ENCODE results near the gene LAP3.
A peak's percentile ranks its signal among the peaks of the same experiment; 100 is the strongest.
"Not testable (repeated sequence)": the region's sequence is repeated elsewhere in the genome, so short reads cannot be mapped to it uniquely, and the experiment has no call there.

LAP3 gene

DNA sequence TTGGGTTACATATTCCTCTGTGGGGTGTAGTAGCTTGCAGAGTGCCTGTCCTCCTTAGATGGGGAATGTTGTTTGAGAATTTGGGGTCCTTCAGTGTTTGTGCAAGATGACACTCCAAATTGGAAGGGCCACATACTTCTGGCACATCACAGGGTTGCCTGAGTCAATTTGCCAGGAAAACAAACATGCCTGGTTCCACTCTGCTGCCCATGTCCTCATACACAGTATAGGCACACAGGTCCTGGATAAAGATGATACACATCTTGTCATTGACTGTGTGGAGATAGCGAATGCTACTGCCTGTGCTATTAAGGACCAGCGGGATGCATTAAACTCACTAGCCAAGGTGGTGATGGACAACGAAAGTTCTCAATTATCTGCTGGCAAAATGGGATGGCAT is 11.2 kb upstream of the LAP3 start:
- DNase-seq: no peak

DNA sequence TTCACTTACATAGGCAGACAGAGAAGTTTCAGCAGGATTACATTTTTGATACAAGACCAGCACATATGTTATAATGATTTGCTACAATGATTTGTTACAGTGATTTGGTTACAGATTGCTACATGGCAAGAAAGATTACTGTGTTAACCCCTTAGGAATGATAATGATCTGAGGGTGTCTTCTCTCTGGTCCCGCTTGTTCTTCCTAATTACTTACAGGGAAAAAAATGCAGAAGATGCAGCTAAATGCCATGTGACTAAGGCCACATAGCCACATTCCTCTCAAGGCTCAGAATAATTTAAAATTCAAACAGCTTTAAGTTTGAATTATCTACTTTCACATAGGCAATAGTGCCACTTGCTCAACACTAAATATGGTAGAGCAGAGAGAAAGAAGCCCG is 9.7 kb upstream of the LAP3 start:
- DNase-seq: peak; percentile 83

DNA sequence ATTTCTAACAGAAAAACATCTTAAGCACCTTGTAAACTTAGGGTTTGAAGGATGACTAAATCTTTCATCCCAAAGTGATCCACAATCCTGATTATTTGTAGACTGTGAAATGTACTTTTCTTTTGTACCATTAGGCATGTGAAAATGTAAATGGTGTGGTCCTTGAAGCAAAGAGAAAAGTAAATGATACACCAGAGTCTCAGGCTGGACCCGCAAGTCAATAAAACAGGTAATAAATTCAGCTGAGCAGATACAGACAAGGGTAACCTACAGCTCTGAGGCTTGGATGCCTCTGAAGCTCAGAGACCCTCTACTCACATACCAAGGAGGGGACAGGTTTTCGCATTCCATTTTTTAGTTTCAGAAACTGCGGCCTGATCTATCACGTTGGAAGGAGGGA is 2.8 kb upstream of the LAP3 start:
- DNase-seq: no peak

DNA sequence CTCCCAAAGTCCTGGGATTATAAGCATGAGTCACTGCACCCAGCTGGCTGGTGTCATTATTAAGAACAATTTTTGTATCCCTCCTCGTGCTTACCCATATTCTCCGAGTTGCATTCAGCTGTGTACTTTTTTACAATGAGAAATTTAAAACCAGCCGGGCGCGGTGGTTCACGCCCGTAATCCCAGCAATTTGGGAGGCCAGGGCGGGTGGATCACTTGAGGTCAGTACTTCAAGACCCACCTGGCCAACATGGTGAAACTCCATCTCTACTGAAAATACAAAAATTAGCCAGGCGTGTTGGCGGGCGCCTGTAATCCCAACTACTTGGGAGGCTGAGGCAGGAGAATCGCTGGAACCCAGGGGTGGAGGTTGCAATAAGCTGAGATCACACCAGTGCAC is 1.8 kb upstream of the LAP3 start:
- not testable (repeated sequence) for DNase-seq

DNA sequence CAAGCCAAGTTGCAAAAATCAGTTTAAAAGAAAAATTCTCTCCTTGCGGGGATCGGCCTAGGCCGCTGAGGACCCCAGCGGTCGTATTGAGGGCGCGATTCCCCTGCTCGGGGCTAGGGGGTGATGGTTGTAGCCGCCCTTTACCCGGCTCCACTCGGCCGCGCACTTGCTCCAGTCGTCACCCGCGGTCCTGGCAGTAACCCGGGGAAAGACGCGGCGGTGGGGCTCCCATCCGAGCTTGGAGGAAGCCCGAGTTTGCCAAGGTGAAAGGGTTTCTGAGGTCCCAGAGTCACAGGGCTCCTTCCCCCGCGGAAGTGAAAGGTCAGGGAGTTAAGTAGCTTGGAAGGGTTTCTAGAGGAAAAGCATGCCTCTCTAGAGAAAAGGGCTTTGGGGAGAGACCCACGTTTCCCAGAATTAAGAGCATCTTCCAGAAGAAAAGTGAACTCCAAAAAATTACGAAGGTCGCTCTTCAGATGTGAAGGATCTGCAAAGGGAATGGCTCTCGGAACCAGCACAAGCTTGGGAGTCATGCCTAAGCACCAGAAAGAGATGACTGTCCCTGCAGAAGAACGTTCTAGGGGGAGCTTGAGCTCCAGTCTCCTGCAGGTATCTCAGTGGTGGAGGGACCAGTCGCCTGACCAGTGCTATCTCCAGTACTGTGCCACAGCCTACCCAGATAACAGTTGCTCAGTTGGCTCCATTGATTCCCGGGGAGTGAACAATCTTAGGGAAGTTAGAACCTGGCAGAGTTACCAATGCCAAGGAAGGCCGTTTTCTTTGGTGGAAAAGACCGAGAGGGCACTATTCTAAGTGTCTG is 875 bp downstream of the LAP3 start:
- DNase-seq: peak; percentile 3

DNA sequence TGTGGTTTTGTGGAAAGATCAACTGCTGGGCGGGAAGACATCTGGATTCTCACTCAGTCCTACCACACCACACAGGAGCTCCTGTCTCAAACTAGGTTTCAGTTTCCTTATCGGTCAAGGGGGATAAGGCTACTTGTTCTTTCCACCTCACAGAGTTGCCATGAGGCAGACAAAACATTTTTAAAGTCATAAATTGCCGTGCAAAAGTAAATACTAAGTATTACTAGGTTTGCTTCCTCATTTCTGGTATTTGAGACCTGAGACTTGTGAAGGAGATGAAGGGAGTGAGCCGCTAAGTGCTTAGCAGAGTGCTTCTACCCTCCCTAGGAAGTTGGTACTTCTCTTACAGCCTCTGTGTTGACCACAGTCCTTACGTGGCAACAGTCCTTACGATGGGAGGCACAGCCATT is 1.5 kb downstream of the LAP3 start:
- DNase-seq: no peak

DNA sequence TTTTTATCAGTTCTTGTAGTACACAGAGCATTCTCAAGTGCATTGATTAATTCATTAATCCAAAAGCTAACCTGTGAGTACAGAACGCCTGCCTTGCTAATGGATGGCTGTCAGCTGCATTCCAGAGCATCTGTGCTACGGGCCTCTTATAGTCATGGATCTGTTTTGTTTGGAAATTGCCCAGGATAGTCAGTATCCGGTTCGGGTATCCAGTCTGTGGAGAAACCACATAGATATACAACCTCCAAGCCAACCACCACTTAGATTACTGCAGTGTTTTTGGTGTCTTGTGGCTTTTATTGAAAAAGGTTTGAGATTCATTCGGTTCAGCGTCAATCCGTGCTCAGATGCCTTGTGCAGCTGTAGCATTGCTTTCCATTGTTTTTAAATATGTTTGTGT is 4.0 kb downstream of the LAP3 start:
- no peak for DNase-seq

DNA sequence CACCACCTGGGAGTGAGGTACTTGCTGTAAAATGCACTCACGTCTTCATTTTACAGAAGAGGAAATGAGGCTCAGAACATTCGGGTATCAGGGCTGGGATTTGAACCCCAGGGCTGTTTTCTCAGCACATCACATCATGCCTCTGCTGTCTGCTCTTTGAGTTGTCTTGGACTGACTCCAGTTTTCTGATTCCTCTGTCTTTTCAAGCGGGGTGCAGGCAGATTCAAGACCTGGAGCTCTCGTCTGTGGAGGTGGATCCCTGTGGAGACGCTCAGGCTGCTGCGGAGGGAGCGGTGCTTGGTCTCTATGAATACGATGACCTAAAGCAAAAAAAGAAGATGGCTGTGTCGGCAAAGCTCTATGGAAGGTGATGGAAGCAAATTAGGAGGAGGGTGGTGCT is 6.3 kb downstream of the LAP3 start:
- no peak for DNase-seq

DNA sequence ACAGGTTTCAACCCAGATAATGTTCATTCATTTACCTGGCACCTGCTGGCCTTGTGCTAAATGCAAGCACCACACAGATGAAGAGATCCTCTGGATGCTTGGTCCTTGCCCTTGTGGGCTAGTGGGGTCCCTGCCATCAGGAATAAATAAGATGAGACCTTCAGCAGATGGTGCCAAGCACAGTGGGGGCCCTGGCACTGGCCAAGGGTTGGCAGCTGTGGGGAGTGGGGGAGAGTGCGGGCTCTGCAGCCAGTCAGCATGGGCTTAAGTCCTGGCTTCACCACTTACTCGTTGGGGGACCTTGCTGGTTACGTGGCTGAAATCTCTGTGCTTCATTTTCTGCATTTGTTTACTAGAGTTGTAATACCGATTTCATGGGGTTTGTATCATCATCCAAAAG is 6.9 kb downstream of the LAP3 start:
- no peak for DNase-seq

DNA sequence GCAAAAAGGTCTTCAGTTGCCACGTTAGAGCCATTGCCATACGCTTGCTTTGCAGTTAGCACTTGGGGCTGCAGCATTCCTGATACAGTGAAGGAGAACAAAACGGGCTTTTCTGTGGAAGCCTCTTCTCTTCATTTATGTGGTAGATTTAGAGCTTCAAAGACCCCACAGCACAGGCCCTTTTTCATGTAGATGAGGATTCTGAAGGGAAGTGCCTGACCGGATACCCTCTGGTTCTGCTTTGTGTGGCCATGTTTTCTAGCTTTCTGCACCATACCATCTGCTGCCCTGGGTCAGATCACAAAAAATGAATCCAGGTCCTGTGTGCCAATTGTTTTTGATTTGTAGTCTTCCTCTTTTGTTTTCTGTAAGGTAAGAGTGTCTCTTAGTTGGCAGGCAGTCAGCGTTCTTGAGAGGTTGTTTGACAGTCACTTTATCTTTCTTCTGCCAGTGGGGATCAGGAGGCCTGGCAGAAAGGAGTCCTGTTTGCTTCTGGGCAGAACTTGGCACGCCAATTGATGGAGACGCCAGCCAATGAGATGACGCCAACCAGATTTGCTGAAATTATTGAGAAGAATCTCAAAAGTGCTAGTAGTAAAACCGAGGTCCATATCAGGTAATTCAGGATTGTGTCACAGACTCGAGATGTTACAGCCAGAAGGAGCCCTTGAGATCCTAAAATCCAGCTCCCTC is 7.7 kb downstream of the LAP3 start:
- DNase-seq: no peak

DNA sequence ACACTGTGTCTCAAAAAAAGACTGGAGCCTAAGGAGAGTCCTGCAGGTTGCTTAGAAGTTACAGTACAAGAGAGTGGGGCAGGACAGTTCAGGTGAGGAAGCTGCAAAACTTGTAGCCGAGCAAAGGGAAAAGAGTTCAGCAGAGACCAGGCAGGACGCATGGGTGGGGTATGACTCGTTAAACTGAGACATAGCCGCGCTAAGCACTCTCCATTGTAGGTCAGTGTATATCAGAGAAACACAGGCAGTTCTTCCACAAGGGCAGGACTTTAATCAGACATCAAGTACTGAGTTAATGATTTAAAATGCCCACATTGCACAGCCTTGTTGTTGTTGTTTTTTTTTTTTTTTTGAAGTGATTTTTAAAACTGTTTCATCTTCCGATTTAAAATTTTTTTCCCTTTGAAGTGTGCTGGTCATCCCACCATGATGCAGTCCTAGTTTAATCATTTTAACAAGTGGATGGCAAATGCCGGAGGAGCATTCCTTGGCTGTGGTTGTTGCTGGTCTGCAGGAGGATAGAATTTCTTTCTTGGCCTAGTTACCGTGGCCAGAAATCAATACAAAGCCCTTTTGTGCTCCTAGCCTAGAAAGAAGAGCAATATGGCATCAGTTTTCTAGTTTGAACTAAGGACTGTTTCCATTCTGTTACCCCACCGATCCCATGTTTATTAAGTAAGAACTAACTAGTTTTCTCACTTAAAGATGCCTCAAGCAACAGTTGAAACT is 10.3 kb downstream of the LAP3 start:
- no peak for DNase-seq

DNA sequence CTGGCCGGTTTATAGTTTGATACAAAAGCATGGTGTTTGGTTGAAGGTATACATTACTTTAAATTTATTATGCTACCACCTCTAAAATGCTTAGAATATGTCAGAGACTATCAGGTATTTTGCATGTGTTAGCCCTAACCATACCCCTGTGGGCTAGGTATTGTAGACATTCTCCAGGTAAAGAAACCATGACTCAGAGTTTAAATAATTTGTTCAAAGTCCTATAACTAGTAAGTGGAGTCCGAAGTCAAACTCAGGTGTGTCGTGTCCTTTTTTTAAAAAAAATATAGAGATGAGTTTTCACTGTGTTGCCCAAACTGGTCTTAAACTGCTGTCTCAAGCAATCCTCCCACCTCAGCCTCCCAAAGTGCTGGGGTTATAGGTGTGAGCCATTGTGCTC is 12.4 kb downstream of the LAP3 start:
- DNase-seq: no peak

DNA sequence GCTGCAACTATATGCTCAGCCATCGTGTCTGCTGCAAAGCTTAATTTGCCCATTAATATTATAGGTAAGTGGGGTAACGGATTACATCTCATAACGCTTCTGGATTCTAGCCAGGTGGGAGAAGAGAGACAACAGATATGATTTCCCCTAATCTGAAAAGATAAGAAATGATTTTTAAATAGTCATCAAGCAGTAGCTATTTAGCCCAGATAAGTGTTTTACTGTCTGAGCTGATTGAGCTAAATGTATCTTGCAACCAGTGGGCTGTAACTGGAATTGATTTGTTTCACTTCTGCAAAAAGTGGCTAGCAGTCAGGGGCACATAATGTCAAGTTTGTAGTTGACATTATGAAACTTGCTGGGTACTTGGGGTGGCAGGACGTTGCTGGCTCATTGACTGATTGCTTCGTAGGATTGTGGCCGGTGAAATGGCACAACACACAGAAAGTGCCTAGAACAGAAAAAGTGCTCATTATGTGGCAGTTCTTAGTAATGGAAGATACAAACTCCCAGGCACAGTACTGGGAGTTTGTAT is 18.5 kb downstream of the LAP3 start:
- no peak for DNase-seq

DNA sequence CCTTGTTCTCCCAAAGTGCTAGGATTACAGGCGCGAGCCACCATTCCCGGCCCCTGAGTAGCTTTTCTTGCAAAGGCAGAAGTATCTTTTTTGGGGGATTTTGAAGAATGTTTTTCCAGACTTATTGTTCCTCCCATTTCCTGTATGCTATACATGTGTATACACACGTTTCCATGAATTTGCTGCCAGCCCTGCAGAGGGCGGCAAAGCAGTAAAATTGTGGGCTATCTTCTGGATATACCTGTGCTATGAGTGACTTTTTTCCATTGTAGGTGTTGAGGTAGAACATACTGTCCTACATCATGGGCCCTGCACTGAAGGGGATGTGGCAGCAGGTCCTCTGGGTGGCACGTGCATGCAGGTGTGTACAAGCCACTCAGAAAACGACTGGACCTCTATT is 20.5 kb downstream of the LAP3 start:
- DNase-seq: no peak

DNA sequence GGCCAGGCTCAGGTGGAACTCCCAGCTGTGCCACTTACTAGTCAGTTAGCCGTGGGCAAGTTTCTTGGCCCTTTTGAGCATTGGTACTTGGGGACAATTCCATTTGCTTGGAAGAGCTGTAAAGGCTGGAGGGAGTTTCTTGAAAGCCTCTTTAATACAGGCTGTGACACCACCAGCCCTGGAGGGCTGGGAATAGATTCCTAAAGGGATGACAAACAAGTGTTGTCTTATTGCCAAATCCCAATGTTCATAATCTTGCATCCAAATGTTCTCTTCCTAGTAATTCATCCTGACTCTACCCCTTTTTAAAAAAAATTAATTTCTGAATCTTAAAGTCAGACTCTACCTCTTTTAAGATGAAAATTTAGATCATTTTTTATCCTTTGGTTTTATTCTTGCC is 22.8 kb downstream of the LAP3 start:
- DNase-seq: no peak

DNA sequence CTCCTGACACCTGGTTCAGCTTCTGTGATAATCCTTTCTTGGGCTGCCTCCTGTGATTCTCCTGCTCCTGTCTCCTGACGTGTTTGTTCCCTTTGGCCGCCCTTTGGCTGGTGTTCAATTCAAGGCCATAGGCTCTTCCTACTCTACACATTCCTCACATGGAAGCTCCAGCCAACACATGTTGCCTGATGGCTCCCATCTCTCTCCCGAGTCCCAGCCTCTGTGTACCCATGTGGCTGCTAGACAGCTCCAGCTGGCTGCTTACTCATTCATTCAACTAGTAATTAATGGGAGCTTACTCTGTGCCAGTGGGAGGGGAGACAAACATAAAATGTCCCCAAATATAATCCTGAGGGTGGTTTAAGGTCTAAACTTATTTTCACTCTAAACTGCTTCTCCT is 28.2 kb downstream of the LAP3 start:
- no peak for DNase-seq

DNA sequence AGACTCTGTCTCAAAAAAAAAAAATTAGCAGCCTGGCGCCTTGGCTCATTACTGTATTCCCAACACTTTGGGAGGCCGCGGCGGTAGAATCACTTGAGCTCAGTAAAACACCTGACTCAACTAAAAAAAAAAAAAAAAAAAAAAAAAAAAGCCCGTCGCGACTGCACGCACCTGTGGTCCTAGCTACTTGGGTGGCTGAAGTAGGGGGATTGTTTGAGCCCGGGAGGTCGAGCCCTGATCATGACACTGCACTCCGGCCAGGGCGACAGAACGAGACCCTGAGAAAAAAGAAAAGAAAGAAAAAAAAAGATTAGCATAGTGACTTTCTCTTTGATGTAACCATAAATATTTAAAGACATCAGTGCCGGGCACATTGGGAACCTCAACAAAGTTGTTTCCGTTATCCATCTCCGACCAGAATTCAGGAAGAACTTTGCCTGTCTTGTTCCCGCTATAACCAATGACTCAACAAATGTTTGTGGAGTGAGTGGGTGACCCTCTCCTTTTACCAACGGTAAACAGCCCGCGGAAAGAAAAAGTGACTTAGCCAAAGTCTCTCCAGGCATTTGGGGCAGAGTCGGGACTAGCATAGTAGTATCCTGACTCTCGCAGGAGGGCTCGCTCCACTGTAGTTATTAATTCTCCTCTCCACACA is 36.9 kb downstream of the LAP3 start:
- peak; percentile 76 for DNase-seq

DNA sequence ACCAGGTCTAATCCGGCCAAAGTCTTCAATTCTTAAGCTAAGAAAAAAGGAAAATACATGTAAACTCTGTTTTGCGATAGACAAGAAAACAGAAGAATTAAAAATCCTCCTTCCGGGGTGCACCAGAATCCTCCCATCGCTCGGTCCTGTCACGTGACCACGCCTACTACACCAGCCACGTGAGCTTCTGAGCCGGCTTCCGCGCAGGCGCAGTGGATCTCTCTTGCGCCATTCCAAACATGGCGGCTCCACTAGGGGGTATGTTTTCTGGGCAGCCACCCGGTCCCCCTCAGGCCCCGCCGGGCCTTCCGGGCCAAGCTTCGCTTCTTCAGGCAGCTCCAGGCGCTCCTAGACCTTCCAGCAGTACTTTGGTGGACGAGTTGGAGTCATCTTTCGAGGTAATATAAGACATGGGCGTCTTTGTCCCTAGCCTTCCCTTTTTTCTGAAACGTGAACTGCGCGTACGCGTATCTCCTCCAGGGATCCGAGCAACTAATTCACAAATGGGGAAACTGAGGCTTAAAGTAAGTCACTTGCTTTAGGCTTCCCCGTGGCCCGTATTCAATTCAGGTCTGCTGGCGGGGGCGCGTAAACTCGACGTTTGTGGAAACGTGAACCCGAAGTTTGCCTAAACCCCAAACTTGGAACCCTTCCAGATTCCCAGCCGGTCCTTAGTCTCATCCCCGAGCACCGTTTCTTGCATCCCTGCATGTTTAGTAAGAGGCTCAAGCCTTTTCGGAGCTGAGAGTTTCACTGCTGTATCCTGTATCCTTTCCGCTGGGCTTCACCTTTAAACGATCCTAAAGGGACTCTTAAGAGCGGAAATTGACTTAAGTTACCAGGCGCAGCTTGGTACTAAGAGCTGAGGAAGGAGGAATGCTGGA is 37.7 kb downstream of the LAP3 start, which contains the start of gene MED28:
Gene MED28 (plus strand): TSS at position 226 of the 884 bp plus-strand sequence. CDS start 14 bp downstream, at position 240.
- DNase-seq: peak; percentile 95

DNA sequence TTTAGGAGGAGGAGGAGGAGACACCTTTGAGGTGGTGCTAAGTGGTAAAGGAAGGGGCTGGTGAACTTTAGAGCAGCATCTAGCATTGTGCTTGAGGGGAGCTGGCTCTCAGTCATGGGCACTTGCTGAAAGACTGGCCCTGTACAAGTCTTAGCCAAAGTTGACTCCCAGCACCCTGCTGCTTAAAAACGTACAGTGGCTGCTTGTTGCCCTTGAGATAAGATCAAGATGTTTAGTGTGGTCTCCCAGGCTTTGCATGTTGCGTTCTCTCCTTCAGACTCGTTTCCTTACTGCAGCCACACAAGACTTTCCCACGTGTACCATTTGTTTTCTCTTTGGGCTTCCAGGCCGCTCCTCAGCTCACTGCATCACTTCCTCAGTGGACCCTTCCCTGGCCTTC is 39.3 kb downstream of the LAP3 start:
- no peak for DNase-seq

DNA sequence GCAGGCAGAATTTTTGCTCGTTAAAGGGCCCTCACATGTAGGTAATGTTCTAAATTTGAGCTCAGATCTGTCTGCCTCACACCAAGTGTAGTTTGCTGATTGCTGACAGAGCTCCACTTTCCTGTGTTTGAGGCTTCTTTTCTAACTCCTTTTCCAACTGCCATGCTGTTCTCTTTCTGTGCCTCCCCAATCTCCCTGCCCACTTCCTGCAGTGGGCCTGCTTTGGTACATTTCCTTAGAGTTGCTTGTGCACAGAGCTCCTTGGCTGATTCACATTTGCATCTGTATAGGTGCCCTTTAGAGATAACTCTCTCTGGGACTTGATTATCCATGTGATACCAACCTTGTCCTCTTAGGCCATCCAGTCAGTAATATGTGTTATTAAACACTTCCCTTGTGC is 41.9 kb downstream of the LAP3 start:
- no peak for DNase-seq

DNA sequence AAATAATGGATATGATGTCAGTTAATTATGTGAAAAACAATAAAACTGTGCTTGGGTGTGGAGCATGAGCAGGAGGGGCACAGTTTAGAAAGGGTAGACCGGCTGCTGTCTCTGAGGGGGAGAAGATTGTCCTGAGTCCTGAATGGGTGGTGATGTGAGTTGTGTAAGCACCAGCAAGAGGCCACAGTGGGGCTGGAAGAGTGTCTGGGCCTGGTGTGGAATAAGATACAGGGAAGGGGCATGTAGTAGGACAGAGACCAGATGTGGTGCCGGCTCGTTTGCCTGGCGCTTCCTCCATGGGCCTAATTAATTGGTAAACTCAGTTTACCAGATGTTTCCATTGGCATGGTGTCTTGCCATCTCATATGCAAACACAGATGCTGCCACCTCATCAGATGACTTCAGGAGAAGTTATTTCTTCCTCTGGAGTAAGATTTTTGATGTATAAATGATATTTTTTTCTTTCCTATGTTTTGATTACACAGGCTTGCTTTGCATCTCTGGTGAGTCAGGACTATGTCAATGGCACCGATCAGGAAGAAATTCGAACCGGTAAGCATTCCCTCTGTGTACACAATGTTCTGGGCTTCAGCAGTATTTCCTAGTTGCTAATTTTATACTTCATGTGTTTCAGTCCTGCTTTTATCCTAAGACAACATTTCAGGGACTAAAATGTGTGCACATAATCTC is 42.6 kb downstream of the LAP3 start:
- DNase-seq: peak; percentile 6
